NCI-H2171 treated with DMSO at 0.1 percent for 48 hours (cell line): Measurements from ENCODE around the gene ADRA2C.
A peak's percentile ranks its signal among the peaks of the same experiment; 100 is the strongest.

Experiments used
- DNase-seq: peaks from one replicate; lab custom pipeline; 2025; lab: John Stamatoyannopoulos, UW

The ADRA2C gene

GRCh38 chr4:3760841-3761240, 5.3 kb upstream of the ADRA2C start:
- DNase-seq = no peak

- DNase-seq = no peak
Observed at GRCh38 chr4:3762264-3762663, 3.9 kb upstream of the ADRA2C start.

GRCh38 chr4:3762753-3763549, 3.2 kb upstream of the ADRA2C start:
- DNase-seq = no peak

DNA sequence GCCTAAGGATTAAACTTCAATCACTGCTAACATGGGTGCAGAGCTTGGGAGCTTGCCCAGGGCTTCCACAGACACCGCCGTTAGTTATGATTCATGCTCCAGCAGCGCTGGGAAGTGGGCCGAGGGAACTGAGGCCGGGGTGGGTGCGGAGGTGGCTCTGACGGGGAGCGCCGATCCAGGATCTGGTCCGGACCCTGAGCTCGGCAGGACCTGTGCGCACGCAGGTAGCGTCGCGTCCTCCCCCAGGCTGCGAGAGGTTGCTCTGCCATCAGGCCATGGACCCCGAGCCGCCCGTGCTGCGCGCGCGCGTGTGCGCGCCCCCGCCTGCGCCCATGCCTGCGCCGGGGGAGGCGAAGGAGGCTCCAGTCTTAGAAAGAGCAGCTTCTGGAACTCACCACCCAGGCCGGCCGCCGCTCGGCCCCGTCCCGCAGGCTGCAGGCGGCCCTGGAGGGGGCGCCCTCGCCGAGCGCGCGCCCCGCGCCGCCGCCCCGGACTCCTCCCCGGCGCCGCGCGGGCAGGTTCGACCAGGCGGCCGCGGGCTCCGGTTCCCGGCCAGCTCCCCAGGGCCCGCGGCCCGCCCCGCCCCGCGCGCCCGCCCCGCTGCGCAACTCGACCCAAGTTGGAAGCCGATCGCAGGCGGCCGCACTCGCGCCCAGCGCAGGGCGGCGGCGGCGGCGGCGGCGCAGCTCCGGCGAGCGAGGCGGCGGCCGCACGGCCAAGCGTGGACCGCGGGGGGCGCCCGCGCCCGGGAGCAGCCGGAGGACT, 732 bp upstream of the ADRA2C start:
- no peak for DNase-seq

DNA sequence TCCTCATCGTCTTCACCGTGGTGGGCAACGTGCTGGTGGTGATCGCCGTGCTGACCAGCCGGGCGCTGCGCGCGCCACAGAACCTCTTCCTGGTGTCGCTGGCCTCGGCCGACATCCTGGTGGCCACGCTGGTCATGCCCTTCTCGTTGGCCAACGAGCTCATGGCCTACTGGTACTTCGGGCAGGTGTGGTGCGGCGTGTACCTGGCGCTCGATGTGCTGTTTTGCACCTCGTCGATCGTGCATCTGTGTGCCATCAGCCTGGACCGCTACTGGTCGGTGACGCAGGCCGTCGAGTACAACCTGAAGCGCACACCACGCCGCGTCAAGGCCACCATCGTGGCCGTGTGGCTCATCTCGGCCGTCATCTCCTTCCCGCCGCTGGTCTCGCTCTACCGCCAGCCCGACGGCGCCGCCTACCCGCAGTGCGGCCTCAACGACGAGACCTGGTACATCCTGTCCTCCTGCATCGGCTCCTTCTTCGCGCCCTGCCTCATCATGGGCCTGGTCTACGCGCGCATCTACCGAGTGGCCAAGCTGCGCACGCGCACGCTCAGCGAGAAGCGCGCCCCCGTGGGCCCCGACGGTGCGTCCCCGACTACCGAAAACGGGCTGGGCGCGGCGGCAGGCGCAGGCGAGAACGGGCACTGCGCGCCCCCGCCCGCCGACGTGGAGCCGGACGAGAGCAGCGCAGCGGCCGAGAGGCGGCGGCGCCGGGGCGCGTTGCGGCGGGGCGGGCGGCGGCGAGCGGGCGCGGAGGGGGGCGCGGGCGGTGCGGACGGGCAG, 792 bp downstream of the ADRA2C start:
- no peak for DNase-seq

DNA sequence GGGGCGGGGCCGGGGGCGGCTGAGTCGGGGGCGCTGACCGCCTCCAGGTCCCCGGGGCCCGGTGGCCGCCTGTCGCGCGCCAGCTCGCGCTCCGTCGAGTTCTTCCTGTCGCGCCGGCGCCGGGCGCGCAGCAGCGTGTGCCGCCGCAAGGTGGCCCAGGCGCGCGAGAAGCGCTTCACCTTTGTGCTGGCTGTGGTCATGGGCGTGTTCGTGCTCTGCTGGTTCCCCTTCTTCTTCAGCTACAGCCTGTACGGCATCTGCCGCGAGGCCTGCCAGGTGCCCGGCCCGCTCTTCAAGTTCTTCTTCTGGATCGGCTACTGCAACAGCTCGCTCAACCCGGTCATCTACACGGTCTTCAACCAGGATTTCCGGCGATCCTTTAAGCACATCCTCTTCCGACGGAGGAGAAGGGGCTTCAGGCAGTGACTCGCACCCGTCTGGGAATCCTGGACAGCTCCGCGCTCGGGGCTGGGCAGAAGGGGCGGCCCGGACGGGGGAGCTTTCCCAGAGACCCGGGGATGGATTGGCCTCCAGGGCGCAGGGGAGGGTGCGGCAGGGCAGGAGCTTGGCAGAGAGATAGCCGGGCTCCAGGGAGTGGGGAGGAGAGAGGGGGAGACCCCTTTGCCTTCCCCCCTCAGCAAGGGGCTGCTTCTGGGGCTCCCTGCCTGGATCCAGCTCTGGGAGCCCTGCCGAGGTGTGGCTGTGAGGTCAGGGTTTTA, 1.5 kb downstream of the ADRA2C start:
- DNase-seq = no peak

GRCh38 chr4:3768842-3769641, 2.9 kb downstream of the ADRA2C start:
- no peak for DNase-seq

DNA sequence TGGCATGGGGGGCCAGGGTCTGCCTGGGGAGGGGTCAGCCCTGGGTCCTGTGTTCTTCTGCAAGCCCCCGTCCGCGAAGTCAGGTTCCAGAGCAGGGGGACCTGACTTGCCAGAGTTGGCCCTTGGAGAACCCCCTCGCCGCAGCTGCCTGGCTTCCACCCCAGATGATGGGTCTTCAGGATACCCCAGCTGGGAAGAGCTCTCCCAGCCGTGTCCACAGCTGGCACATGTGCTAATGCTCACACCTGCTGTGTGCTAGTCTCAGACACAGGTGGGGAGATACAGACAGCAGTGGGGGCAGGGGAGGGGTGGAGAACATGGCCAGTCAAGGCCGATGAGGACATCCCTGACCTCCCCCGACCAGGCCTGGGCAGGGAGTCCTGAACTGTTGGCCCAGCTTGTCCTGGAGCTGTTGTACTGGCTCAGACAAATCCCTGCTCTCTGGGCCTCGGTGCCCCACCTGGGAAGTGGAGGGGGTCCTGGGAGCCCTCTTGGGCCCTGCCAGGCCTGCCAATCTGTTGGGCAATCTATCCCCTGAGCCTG, 3.5 kb downstream of the ADRA2C start:
- no peak for DNase-seq

- DNase-seq = no peak
Observed at GRCh38 chr4:3770323-3771163, 4.4 kb downstream of the ADRA2C start.

DNA sequence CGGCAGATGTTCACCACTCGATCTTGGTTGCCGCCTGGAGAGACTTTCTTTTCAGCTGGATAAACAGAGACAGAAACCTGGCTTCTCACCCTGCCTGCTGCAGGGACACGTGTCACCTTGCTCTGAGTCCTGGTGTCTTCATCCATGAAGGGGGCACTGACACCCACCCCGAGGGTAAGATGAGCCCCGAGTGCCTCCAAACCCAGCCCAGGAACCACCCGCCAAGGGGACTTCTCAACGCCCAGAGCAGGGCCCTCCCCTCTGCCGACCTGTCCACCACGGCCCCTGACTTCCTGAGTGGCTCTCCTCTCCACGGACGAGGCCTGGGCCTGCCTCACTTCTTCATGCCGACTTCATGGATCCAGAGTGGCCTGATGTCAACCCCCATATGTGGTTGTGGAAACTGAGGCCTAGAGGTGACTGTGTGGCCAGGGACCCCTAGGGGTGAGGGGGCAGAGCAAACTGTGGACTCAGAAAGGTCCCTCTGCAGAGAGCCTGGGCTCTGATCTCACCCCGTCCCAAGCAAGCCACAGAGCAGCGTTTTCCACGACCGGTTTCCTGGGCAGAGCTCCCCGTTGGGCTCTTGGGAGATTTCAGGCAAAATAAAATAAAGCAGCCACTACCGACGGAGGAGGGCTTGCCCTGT, 5.1 kb downstream of the ADRA2C start:
- DNase-seq = peak; percentile 36

GRCh38 chr4:3771939-3772495, 5.8 kb downstream of the ADRA2C start:
- DNase-seq = no peak

- no peak for DNase-seq
Observed at GRCh38 chr4:3772632-3773031, 6.4 kb downstream of the ADRA2C start.

DNA sequence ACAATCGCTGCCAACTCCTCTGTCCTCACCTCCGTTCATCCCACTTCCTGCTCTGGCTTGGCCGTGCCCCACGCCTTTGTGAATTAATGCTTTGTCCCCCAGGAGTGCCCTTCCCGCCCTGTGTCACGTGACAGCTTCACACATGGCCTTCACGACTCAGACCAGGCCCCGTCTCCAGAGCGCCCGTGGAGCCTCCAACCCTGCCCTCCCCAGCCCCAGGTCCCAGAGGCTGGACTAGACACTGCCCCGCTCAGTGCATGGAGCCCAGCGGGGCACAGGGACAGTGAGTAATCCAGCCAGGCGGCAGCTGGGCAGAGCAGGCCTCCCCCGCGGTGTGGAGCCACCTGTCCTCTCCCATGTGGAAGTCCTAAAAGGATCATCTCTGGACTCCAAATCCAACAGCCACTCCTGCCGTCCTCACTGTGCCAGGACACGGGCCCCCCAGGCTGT, 7.4 kb downstream of the ADRA2C start:
- DNase-seq = no peak

DNA sequence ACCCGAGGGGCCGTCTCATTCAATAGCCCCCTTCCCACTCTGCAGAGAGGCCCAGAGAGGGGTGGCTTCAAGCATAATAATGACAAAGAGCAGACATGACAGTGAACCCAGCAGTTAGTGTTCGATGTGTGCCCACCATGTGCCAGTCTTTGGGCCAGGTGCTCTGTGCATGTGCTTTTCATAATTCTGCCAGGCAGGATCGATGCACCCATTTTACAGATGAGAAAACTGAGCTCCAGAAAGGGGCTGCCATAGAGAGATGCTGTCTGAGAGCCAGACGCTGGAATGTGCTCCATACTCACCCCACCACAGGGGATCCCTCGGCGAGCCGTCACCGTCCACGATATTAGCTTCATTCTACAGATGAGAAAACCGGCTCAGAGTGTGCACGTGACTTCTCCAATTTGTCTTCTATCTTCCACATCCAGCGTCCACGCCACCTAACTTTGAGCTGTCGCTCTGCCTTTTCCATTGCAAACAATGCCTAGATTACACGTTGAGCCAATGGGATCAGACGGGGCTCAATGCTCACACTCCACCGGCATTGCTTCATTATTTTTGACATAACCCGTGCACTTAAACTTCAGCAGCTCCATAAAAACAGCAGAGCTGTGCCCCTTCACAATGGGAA, 8.2 kb downstream of the ADRA2C start:
- no peak for DNase-seq

DNA sequence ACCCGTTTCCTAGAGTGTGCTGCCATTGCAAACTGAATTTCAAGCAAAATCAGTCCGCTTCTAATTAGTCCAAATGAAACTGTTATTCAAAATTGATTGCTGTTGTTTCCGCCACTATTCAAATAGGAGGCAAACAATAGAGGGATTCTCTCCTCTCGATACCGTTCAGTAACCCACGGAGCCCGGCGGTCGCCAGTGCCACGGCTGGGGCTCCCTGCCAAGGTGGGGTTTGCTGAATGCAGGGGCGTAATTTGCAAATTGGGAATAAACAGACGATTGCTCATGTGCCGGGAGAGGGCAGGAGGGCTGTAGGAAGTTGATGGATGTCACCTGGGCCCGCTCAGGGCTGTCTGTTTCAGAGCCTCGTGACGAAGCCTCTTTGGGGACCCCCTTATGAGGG, 8.8 kb downstream of the ADRA2C start:
- no peak for DNase-seq

DNA sequence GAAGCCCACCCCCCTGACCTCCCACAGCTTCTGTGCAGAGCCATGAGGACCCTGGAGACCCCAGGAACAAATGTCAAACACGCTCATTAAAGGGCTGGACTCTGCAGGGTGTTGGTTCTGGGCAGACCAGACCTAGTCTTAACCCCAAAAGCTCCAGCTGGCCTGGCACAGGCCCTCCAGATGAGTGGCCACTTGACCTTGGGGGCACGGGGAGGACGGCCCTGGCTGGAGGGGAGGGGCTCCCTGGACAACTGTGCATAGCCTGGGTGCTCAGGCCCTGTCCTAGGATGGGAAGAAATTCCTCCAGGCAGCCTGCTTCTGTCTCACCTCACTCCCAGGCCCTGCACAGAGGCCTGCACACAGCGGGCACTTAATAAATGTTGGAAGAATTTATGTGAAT, 9.4 kb downstream of the ADRA2C start:
- no peak for DNase-seq

DNA sequence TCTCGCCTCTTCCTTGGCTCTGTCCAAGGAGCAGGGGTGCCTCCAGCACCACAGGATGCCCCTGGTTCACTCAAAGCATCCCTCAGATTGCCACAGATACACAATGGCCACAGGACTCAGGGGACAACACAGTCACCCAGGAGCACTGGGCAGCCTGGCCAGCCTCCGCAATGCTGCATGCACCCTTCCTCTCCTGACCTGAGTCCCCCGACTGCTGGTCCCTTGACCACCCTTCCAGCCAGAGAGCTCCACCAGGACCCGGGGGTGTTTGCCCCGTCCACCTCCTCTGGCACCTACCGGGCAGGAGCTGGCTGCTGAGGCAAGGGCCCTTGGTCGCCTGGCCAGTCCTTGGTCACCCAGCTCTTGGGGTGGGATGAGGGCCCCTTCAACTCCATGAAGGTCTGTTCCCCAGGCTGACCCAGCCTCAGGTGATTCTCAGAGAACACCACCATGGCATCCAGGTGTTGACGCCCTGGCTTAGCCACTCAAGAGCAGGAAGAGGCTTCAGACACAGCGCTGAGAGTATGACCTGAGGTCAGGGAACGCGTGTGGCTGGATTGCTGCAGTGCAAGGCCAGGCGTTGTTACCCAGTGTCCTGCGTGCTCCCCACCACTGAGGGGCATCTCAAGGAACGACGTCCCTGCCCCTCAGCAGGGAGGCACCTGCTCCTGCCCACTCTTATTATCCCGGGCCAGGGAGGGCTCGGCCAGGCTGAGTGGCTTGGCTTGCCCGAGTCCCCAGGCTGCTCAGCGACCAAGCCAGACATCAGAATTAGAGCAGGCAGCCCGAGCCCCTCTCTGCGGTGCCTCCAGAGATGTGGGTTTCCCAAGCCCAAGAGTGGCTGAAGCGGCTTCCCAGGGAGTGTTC, 10.2 kb downstream of the ADRA2C start:
- no peak for DNase-seq

- no peak for DNase-seq
Observed at GRCh38 chr4:3777033-3777390, 10.8 kb downstream of the ADRA2C start.
